DMS 273 (cell line): ENCODE results near the gene IFITM5.
"Not testable (repeated sequence)": the region's sequence is repeated elsewhere in the genome, so short reads cannot be mapped to it uniquely, and the experiment has no call there.

Experiments used
- DNase-seq: peaks from one replicate; lab custom pipeline; 2025; ENCODE audit not compliant: unreplicated experiment; lab: John Stamatoyannopoulos, UW

Gene IFITM5

DNA sequence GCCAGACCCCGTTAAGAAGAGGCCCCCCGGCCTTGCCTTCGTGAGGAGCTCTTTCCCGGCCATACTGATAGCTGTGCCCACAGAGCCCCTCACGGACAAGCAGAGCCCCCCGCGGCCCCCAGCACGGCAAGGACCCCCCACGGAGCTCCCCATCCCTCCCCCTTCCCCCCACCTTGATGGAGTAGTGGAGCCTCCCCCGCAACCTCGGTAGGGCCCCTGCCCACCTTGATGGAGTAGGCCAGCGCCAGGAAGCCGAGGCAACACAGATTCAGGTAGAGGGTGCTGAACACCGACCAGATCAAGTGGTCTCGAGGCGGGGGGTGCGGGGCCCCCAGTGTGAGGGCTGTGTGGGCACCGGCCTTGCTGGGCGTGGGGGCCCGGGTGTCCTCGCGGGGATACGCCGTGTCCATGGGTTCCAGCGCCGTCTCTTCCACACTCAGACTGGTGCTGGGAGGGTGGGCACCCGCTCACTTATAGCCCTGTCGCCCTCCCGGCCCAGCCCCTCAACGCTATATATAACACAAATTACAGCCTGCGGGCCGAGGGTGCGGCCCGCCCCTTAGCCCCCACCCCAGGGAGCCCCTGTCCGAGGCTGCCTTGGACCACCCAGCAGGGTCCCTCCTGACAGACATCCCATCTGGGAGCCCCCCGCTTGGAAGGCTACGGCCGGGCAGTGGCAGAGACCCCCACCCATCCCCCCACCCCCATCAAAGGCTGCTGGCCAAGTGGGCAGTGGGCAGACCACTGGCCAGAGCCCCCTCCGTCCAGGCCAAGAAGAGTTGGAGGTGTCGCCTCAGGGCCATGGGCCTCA is at the start of gene IFITM5:
TSS of gene IFITM5 (minus strand) at position 446 of the 811 bp plus-strand sequence. CDS start at position 410, 36 bp downstream.
- DNase-seq = no peak

DNA sequence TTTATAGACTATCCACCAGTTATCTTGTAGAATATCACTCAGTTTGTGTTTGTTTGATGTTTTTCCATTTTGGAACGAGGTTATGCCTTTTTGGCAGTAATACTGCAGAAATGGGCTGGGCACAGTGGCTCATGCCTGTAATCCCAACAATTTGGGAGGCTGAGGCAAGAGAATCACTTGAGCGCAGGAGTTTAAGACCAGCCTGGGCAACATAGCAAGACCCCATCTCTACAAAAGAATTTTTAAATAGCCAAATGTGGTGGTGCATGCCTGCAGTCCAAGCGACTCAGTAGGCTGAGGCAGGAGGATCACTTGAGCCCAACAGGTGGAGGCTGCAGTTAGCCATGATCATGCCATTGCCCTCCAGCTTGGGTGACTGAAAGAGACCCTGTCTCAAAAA is 47.2 kb upstream of the IFITM5 start:
- no peak for DNase-seq

DNA sequence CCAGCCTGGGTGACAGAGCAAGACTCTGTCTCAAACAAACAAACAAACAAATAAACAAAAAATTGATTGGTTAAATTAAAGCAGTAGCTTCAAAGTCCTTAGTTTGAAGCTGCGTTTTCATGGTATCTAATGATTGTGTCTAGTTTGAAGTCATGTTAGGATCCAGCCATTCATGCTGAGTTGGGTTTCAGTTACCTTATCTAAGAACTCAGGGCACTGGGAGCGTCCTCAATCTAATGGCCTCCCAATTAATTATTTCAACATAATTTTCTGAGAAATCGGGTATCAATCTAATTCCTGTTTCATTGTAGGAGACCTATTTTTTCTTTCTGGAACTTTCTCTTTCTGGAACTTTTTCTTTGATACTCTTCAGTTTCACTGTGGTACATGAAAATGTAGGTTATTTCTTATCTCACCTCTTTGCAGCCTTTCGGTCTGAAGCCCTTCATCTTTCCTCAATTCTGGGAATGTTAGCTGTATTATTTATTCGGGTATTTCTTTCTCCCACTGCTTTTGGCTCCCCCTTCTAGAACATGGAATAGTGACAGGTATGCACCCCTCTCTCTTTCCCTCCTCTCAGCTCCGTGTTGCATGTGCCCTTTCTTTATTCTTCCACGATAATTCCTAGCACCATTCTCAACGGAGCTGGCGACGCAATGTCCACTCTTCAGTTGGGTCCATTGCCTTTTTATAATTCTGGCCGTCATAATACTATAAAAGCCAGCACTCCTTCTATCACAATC is 45.7 kb upstream of the IFITM5 start:
- no peak for DNase-seq

DNA sequence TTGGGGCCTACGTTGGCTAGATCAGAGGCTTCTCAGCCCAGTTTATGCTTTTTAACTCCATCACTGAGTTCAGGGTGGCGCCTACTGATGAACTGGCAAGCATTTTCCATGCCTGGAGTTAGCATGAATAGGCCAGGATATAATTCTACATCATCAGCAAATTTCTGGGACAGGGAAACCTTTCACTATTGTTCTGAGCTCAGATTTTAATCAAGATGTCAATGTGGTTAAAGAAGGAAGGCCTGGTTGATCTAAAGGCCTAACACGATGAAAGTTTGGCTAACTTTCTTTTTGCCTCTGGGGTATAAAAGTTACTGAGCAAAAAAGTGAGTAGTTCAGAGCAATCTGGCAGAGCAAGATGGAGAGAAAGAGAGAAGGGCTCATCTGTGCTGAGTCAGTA is 43.0 kb upstream of the IFITM5 start:
- DNase-seq = no peak

DNA sequence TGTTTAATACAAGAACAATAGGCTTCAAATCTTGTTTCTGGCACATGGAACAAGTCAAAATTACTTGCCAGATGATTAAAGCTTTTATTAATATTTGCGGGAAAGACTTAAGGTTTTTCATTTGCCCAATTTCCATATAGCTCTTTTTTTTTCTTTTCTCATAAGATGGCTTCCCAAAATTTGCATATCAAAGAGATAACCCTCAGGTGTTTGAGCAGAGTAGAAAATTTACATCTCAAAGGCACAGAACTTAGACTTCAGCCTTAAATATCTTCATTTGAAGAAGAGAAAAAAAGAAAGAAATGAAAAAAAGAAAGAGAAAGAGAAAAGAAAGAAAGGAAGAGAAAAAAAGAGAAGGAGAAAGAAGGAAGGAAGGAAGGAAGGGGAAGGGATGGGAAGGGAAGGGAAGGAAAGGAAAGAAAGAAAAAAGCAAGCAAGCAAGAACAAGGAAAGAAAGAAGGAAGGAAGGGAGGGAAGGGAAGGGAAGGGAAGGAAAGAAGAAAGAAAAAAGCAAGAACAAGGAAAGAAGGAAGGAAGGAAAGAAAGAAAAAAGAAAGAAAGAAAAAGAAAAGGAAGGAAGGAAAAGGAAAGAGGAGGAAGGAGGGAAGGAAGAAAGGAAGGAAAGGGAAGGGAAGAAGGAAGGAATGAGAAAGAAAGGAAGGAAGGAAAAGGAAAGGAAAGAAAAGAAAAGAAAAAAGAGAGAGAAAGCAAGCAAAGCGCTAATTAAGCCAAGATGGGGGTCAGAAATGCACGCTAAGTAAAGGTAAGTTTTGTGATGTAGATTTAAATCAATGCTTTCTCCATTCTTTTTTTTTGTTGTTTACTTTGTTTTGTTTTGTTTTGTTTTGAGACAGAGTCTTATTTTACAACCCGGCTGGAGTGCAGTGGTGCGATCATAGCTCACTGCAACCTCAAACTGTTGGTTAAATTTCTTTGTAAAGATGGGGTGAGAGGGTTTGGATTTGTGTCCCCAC is 41.5 kb upstream of the IFITM5 start:
- no peak for DNase-seq

DNA sequence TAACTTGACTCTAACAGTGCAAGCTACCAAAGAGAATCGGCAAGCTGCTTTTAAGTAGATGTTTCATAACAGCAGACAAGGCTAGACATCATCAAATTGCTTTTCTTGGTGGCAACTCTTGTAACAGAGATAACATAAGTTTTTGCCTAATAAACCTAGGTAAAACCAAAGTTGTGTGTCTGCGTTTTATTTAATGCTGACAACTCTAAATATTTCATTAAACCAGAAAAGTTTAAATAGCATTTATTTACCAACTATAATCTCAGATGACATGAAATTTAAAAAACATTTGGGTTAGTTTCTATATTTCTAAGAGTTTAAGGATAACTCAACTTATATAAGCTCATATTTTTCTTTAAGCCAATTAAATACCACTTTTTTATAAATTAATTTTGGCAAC is 40.6 kb upstream of the IFITM5 start:
- DNase-seq = no peak

DNA sequence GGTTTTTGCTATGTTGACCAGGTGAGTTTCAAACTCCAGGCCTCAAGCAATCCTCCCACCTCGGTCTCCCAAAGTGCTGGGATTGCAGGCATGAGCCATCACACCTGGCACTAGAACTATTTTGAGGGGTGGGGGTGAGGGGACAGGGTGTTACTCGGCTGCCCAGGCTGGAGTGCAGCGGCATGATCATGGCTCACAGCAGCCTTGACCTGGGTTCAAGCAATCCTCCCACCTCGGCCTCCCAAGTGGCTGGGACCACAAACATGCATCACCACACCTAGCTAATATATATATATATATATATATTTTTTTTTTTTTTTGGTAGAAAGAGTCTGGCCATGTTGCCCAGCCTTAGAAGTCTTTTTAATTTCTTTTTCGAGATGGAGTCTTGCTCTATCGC is 38.4 kb upstream of the IFITM5 start:
- no peak for DNase-seq

DNA sequence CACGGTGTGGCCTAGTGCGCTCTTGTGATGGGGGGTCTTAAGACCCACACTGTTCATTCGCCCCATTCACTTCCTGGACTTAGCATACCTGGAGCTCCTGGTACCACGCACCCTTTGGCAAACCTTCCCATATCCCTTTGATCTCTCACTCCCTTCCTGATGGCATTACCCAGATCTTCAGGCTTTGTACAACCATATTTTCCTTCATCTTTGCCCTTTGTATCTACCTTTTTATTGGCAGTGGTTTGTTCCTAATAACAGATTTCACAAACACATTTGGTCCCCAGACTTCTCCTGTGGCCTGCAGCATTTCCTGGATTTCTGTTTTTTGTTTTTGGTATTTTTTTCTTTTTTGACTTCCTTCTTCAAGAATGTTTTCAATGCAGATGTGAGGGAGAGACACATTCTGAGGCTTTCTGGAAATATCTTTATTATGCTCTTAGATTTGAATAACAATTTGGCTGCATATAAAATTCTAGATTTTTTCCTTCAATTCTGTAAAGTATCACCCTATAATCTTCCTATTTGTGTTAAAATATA is 37.4 kb upstream of the IFITM5 start:
- DNase-seq = no peak

DNA sequence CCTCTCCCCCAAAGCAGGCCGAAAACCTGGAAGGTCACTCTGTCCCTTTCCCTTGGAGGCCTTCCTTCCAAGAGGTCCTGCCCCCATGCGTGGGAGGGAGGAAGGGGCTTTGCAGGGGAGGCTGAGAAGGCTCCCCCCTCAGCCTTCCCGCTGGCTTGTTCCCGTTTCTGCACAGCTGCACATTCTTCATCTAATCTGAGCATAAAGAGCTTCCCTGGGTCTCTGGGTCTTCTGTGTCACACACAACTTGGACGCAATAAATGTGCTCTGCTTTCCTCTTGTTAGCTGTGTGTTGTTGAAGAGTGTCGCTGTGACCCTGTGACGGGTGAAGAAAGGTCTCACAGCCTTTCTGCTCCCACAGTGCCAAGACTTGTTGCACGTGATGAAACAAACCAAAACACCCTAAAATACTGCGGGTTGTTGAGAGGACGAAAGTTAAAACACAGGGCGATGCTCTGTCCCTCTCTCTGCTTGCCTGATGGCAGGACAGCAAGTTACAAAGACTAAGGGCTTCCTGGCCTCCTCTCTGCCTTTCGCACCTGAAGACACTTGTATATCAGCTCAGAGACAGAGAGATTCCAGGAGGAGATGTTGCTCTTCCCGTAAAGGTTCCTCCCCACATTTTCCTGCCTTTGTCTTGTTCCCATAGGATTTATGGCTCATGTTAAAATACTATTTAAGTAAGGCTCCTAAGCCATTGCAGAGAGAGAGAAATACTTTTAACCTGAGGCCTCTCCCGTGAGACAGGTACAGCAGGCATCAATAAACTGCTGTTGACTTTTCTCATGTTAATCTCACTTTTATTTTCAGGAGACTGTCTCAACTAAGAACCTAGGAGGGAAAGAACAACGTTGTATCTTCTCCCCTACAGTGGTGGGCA is 36.7 kb upstream of the IFITM5 start:
- DNase-seq = no peak

DNA sequence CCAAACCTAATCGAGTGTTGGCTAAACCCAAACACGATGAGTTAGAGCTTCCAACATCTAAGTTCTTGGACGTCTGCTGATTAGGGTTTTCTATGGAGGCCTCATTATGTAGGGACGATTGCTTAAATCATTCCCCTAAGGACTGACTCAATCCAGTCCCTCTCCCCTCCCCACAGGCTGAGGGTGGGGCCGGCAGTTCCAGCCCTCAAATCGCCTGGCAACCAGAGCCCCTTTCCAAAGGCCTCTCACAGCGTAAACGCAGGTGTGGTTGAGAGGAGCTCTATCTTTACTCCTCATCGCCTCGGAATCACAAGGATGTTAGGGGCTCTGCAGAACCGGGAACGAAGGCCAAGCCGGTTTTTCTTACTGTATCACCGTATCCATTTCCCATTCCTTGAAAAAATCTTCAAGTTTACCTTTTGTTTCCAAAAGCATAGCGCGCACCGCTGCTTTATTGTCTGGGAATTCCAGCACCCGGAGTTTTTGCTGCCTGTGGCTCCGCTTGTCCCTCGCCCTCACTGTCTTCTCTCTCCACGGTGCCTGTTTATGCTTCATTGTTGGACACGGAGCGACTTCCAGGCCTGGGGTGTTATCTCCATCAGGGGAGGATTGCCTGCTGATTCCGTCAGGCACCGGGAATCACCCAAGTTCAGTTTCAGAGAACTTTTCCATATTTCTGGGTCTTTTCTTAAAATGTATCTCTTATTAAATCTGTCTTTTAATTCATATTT is 35.1 kb upstream of the IFITM5 start:
- no peak for DNase-seq

DNA sequence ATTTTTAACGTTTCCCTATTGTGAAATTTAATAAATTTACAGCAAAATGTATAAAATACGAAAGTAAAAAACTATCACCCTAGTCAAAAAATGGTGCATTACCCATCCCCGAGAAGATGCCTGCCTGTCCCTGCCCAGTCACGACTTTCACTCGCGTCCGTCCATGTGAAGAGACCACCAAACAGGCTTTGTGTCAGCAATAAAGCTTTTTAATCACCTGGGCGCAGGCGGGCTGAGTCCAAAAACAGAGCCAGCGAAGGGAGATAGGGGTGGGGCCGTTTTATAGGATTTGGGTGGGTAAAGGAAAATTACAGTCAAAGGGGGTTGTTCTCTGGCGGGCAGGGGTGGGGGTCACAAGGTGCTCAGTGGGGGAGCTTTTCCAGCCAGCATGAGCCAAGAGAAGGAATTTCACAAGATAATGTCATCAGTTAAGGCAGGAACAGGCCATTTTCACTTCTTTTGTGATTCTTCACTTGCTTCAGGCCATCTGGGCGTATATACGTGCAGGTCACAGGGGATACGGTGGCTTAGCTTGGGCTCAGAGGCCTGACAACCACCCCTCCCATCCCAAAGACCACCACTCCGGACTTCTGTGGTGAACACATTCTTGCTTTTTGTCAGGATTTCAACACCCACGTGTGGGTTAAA is 34.4 kb upstream of the IFITM5 start:
- not testable (repeated sequence) for DNase-seq

DNA sequence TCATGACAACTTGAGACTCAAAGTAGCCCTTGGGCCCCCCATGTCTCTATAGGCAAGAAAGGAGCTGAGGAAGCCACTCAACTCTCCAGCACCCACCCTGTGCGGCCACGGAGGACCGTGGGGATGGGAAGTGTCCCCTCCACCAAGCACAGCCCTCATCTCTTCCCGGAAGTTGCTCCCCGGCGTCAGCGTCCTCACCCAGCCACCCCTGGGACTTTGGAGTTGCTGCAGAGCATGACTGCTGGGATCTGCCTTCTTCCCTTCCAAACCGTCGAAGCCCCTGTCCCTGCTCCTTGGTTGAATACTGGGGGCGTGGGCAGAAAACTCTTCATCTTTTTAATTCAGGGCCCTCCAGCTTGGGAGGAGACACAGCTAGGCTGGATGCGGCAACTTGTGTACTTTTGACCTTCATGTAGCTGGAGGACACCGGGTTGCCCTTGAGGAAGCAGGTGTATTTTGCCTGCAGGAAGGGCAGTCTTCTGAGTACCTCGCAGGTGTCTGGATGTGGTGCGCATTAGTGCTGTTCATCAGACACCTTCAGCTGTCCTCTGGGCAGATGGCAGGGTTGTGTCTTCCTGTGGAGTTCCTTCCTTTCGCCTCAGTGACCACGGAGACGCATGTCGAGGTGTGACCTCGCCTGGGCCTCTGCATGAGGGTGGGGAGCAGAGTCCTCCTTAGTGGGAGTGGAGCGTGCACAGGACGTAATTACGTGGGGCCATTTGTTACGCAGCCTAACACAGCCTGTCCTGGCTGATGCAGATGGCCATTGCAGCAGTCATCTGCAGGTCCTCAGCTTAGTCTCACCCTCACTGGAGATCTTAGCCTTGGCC is 33.5 kb upstream of the IFITM5 start:
- no peak for DNase-seq

DNA sequence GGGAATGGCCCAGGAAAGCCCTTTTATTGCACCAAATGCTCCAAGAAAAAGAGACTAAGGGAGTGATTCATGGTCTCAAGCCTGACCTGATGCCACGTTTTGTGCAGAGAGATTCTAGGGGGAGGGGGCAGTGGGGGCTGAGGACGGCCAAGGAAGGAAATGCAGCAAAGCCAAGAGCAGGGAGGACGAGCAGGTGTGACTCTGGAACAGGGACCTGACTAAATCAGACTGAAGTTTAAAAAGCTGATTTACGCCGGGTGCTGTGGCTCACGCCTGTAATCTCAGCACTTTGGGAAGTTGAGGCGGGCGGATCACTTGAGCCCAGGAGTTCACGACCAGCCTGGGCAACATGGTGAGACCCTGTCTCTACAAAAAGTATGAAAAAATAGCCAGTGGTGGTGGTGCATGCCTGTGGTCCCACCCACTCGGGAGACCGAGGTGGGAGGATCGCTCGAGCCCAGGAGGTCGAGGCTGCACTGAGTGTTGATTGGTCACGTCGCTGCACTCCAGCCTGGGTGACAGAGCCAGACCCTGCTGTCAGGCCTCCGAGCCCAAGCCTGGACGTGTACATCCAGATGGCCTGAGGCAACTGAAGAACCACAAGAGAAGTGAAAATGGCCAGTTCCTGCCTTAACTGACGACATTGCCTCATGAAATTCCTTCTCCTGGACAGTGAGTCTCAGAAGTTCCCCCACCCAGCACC is 32.2 kb upstream of the IFITM5 start:
- no peak for DNase-seq

DNA sequence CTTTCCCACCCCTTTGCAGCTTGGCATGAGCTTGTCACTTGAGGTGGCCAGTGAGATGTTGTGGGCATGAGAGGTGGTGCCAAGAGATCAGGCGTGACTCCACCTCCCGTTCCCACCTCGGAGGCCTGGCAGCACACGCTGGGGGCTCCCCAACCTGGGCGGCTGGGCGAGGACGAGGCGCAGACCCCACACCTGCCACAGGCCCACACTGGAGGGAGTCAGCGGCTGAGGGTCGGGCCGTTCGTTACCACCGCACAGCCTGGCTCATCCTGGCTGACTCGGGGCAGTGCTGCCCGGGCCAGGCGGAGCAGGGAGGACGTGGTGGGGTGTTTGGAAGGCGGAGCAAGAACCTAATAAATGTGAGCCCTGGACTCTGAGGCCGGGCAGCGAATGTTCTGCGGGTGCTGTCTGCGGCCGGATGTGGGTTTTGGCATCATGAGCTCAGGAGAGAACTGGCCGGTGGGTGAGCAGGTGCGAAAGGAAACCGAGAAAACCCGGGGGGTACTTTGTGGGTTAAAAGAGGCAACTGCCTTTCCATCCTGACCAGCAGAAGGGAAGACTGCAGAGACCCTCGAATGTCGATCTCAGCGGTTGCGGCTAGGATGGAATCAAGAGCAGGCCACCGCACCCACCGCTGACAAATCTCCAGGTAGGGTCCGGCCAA is 31.5 kb upstream of the IFITM5 start:
- DNase-seq = no peak

DNA sequence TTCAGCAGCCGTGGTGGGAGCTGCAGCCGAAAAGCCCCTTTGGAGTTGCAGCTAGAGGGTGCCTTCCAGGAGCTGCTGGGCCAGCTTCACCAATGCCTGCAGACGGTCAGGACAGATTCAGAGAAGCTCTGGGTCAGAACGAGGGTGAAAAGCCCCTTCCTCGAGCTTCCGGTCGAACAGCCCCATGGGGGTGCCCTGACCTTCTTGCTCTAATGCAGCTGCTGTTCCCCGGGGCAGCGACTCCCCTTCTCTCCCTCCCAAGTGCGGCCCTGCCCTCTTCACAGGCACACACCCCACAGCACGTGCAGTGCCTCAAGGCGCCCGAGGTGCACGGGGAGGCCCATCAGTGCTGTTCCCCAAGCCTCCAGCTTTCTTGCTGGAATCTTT is 31.0 kb upstream of the IFITM5 start:
- no peak for DNase-seq

DNA sequence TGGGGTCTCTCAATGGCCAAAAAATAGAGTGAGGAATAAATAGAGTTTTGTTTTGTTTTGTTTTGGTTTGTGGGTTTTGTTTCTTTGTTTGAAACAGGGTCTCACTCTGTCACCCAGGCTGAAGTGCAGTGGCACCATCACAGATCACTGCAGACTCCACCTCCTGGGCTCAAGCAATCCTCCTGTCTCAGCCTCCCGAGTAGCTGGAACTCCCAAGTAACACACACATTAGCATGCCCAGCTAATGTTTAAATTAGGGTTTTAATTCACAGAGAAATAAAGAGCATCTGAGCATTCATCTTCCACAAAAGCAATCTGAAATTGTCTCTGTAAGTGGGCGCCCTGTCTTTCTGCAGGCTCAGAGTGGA is 30.5 kb upstream of the IFITM5 start:
- no peak for DNase-seq

DNA sequence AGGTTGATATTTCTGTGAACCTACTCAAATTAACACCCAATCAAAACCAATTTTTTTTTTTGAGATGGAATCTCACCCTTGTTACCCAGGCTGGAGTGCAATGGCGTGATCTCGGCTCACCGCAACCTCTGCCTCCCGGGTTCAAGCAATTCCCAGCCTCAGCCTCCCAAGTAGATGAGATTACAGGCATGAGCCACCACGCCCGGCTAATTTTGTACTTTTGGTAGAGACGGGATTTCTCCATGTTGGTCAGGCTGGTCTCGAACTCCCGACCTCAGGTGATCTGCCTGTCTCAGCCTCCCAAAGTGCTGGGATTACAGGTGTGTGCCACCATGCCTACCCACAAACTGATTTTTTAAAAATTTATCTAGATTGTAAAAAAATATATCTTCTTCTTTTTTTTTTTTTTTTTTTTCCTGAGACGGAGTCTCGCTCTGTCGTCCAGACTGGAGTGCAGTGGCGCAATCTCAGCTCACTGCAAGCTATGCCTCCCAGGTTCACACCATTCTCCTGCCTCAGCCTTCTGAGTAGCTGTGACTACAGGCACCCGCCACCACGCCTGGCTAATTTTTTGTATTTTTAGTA is 29.3 kb upstream of the IFITM5 start:
- DNase-seq = not testable (repeated sequence)
